NCI-H226 (cell line): ENCODE measurements around the gene DAB1.

Source experiments
- DNase-seq: peaks from one replicate; pipeline ENCODE4 v3.0.0-alpha.2; 2015

The DAB1 gene

DNA sequence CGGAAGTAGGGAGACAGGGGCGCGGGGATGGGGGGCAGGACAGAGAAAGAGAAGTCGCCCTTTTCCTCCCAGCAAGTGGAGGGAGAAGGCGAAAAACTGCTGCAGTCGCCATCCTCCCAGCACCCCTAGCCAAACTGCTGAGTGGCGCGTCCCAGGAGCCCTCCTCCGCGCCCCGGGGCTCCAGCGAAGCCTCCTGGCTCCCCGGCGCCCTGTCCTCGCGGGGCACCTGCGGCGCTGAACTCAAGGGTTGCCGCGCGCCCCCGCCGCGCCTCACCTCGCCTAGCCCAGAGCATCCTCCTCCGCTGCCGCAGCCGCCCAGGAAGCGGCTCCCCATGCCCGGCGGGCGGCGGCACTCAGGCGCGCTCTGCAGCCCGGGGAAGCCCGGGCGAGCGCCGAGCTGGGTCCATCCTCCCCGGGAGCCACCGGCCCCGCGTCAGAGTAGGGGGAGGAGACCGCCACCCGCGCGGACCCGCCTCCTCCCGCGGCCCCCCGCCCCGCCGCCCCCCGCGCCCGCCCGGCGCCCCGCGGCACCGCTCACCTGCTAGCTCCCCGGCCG, at the start of gene DAB1:
TSS of gene DAB1 (minus strand) at position 405 of the 556 bp plus-strand sequence. CDS start 133,030 bp downstream, outside the sequence.
- no peak for DNase-seq

DNA sequence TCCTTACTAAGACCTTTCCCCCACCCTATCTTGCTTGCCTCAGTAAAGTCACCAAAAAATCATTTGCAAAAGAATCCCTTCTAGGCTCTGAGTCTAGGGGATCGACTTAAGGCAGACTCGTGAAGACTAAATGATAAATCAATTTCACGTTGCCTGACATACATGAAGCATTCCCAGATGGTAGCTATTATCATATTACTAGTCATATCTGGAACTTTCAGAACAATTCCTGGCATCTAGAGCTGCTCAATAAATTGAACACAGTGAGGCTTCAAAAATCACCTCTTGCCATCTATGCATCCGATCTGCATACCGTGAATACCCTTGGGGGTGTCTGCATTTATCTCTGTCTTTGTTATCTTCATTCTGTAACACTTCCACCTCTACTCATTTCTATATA, 49.6 kb upstream of the DAB1 start:
- DNase-seq = no peak

DNA sequence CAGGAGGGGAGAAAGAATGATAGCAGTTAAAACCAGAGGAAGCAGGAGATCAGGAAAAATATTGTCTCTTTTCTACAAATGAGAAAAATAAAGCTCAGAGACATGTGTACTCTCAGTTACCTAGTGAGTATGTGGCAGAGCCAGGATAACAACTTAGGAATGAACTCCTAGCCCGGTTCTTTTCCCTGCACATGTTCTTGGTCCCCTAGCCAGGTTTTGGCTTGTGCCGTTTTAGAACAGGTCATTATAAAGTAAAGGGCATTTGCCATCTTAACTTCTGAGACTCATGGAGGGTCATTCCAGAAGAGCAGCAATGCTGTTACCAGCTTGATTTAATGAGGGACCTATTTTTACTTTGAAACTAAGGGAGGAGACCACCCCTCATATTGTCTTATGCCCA, 48.1 kb upstream of the DAB1 start:
- no peak for DNase-seq

DNA sequence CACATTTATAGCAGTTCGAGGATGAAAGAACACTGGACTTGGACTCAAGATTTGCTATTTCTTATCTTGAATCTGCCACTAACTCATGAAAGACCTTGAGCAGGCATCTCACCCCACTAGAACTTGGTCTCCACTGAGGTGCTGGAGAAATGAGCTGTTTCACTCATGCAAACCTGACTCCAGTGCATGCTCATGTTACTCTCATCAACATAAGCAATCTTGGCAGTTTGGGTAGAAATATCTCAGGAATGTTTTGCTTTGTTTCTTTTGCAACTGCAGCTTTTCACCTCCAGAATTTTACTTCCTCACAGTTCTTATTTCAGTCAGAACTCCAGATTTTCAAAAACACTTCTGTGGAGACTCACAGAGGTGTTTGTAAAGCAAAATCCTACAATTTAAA, 46.2 kb upstream of the DAB1 start:
- DNase-seq = peak; percentile 55

DNA sequence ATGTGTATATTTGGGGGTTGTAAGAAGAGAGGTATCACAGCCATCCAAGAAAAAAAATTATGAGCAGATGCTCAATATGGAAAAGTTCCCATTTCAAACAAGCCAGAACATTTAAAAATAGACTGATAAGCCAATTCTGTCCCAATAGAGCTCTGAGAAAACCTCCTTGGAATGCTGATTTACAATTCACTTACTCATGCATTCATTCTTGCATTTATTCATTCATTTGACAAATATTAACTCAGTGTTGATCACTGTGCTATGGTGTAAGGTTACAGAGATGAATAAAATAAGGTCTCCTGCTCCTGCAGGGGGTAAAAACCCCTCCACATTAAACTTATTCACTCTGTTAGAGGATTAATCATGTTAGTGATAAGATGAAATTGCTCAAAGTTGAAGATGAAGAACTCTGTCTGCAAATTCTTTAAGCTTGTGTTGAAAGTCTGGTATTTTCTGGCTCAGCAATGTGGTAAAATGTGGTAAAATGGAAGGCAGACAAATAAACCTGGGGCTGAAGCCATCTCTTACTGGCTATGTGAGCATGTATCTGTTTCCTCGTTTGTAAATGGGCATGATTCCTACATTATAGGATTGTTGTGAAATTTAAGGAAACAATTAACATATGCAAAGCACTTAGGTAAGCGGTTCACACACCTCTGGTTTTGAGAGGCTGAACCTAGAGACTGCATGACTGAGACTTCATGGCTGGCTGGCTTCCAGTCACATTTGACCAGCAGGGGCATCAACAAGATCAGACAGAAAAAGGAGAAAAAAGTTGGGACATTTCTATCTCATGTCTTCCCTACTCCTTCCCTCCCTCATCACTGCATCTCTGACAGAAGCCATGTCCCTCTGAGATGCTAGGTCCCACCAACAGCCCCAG, 45.0 kb upstream of the DAB1 start:
- peak; percentile 61 for DNase-seq

DNA sequence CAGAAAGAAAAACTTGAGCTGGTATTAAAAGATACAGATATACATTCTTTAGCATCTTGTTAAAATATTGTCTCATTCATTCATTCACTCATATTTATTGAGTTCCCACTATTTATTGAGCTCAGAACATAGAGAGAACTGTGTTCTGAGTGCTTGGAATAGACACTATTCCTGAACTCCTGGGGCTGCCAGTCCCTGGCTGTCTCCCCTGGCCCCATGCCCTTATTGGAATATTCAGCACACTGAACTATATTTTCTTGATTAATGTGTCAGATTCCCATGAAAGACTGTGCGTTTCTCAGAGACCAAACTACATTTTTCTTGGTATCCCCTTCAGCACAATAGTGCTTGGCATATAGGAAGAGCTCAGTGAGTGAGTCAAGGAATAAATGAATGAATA, 44.0 kb upstream of the DAB1 start:
- DNase-seq = no peak

DNA sequence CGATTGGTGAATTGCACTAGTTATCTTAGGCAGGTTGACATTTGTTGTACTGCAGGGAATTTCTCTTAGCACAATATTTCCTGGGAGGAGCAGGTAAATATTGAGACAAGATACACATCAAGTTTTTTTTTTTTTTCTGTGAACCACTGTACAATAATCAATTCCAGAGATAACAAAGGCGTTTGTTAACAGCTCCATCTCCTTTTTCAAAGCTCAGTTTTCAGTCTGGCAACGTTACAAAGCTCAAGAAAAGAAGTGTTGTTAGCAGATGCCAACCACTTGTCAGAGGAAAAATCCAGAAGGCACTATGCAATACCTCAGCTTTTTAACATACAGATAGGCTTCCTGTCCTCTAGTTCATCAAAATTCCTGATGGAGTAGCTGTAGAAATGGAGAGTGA, 40.9 kb upstream of the DAB1 start:
- DNase-seq = peak; percentile 18

DNA sequence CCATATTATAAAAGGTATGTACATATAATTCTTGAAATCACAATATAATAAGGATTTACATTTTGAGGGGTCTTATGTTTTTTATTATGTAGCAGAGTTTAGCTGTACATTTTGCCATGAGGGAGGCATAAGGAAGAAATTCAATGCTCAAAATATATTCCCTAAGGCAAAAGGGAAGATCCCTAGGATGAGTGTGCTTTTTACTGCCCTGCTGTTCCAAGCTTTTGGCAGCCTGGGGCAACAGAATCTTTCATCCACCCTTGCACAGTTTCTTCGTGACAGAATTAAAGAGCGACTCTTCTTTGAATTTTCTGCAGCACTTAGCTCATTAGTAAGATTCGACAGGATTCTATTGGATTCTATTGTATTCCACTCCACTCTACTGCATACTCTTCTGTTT, 39.5 kb upstream of the DAB1 start:
- no peak for DNase-seq

DNA sequence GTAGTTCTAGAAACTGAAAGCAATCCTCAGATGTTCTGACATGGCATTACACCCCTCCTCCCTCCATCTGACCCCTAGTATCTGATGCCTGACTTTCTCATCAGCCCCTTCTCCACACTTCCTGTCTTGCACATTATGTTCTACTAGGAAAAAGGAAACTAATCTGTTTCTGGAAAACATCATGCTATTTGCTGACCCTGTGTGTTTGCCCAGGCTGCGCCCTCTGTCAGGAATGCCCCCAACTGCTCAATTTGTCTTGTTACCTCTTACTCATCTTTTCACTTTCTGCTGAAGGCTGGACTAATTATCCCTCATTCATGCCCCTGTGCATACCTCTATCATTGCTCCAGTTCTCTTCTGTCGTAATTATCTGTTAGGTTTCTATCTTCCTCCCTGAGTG, 37.5 kb upstream of the DAB1 start:
- DNase-seq = no peak

DNA sequence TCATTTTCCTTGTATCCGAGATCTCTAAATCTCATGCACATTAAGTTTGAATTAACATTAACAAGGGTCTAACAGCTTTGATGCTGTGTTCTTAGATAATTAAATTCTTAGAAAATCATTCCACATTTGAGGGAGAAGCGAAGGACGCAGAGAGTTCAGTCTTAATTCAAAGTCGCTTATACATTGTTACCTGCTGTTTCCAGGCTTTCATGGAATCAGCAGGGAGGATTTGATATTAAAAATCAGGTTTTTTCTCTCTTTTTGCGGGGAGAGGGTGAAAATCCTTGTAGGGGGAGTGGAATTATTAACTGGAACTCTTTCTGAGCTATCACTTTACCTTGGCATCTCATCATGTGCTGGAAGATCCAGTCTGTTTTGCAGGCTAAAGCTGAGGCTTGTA, 27.7 kb upstream of the DAB1 start:
- DNase-seq = no peak

DNA sequence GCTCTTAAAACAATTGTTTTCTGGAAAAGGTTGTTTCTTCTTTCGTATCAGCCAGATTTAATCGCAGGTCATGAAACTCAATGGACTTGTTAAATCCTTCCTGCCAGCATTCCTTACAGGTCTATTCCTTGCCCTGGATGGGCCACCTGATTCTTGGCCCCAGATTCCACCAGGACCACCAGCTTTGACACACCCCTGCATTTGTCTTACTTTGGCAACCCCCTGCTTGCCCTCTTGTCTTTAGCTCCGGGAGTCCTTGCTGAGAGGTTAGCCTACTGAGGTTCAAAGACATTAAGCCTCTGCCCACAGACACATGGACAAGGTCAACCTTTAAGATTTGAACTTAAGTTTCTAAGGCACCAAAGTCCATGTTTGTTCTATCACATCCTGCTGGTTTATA, 27.1 kb upstream of the DAB1 start:
- DNase-seq = no peak

DNA sequence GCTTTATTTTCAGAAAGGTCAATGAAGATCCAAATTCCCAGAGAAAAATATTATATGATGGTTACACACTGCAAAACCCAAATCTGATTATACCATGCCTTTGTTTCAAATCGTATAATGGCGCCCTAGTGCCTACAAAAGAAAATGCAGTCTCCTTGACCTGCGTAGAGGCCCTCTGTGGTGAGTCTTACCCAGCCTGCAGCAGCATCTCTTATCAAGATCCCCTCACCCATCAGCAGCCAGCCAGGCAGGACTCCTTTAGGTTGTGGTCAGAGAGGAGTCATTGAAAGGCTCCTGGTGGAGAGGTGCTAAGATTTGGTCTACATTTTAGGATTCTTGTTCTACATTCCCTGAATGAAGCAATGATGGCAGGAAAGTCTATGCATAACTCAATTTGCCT, 23.7 kb upstream of the DAB1 start:
- no peak for DNase-seq

DNA sequence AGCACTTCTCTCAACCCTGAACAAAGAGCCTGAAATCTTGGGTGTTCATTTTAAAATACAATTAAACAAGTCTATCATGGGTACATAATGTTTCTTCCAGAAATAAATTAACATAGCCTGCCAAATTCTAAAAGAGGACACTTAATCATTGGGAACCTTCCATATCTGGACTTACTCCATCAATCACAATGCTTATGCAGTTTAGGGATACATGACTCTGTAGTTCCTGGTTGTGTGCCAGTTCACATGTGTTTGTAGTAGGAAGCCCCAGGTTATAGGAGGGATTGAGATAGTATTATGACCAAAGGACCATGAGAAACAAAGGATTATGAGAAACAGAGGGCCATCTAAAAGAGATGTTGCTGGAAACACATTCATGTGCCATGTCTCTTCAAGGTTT, 19.1 kb upstream of the DAB1 start:
- DNase-seq = no peak

DNA sequence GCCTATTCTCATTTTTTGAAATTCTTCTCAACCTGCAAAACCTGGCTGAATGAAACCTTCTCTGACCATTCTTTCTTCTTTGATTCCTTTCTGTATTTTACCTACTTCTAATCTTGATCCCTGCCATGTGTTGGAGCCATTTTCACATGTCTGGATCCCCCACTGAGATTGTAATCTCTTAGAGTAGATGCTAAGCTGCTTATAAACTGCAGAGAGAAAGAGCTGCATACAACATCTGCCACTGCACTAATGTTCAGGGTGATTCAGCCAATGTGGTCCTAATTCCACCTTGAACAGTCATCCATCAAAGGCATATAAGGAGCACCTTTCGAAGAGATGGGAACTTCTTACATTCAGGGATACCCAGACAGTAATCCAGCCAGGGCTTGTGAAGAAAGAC, 16.2 kb upstream of the DAB1 start:
- DNase-seq = no peak

DNA sequence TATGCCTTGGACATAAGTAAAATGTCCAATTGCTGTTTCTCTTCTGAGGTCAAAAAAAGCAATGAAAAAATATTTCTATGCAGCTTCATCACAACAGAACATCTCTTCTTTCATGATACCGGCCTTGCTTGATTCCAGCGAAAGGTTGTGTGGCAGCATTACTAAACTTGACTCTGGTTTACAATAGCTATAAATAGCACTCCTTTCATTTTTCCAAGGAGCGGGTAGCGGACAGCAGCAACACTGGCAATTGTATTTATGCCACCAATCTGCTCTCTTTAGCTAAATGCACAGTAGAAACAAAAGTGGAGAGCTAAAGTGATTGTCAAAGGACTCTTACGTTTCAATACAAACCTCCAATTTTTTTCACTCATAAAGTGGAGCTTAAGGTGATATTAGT, 7.5 kb upstream of the DAB1 start:
- DNase-seq = no peak

DNA sequence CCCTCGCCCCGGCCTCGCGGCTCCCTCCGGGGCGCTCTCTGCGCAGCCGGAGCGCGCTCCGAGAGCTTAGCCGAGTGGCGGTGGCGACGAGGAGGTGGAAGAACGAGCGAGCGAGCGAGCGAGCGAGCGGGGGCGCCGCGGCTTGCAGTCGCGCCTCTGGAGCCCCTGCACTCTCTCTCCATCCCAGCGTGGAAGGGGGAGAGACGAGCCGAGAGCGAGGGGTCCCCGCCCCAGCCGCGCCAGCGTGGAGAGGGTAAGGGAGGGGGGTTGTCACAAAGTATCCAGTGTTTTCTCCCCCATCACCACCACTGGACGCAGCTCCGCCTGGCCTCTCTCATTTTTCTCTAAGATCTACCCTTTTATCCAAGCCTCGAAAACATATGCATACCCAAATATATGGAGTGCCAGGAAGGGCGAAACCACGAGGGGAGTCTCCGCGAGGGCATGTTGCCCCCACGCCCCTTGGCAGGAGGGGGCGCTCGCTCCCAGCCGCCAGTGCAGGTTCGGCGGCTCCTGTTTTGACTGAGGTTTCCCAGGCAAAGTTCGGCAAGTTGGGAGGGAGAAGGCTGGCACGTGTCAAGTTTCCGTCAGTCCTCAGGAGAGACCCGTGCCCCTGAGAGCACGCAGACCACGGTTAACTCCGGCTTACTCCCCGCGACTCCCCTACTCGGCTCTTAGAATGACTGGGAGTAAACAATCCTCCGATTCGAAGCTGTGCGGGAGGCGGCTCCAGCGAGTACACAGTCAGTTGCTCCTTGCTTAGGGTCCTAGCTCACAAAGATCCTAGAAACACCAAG, 569 bp upstream of the DAB1 start:
- DNase-seq = no peak

DNA sequence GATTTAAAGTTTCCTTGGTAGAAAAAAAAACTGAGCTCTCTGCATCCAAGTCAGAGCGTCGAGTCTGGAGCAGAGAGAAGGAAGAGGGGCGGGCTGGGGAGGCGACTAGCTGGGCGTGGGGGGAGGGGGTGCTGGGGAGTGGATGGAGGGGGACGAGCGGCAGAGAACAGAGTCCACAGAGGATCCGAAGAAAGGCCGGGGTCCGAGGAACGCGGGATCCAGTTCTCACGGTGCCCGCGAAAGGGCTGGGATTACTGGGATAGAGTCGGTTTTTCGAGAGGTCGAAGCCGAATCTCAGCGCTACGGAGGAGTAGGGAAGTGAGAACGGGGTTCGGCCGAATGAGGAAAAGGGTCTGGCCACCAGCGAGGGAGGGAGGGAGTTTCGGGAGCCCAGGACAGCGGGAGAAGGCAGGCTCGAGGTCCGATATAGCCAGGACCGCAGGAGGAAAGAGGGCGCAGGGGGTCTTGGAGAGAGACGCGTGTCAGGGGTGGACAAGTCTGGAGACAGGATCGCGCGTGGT, 665 bp downstream of the DAB1 start:
- DNase-seq = no peak

DNA sequence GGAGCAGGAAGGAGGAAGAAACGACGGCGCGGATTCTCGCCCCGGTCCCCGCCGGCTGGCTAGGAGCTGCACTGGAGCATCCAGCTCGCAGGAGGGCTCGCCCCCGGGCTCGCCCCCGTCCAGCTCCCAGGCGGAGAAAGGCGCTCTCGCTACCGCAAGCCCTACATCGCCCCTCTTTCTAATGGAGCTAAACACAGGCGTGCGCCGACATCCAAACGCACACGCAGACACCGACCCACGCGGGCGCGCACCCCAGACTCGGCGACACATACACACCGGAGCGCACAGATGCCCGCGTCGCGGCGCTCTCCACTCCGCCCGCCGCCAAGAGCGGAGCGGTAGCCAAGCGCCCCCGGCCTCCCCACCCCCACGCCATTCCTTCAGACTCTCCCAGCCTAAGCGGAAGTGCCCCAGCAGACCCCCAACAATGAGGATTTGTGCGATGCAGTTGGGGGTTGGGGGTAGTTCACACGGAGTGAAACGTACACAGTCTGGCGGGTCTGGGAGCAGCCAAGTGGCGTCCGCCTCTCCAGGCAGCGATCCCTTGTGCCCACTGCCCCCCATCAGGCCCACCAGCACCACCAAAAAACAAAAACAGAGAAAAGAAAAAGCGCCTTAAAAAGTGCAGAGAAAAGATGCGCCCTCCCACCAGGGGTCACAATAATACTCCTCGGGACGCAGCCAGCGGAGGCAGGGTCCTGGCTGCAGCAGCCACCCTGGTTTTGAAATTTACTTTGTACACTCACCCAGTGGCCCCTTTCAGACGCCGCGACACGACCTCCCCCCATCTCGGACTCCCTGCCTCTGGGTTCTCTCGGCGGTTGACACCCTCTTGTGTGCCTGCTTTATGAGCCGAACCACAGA, 1.4 kb downstream of the DAB1 start:
- DNase-seq = no peak

DNA sequence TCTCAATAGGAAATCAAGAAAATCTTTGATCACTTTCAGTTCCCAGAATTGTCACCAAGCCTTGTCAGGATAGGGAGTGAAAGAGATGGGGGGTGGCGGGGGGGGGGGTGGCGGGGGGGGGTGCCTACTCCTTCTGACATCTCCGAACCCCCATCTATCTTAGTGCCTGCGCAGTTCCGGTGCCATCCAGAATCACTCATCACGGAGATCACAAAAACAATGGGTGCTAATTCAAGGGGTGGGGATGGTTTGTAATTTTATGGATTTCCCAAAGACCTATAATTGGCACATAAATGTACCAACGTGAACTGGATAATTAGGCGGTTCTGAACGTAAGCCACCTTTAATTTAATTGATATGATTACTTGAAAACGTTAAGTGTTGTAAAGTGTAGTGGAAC, 2.1 kb downstream of the DAB1 start:
- no peak for DNase-seq

DNA sequence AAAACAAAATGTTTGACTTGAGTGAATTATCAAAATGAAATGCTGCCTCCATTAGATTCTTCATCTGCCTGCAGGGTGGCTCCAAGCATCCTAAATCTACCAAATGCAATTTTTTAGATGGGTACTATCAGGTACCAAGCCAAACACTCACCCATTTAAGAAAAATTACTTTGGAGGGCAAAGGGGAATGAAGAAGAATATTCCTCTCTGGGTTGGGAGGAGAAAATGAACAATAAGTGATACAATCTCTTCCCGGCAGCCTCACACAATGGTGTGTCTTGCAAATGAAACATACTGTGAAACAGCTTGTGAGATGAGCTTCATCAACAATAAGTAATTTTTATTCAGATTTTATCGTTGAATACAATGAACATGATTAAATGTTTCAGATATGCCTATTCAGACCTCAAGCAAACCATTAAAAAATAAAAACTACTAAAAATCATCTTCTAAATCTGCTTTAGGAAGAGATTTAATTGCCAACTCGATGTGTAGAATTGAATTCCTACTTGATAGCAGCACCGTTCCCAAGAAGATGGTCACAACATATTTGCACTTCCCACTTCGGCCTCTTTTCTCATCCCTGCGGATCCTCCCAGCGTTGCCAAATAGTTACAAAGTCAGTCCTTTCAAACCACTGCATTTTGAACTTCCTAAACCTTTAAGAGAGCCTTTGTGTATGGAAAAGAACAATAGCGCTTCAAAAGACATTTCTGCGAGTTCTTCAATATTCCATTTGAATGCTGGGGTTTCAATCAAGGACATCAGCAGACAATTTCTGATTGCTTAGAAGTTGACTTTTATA, 2.7 kb downstream of the DAB1 start:
- no peak for DNase-seq

DNA sequence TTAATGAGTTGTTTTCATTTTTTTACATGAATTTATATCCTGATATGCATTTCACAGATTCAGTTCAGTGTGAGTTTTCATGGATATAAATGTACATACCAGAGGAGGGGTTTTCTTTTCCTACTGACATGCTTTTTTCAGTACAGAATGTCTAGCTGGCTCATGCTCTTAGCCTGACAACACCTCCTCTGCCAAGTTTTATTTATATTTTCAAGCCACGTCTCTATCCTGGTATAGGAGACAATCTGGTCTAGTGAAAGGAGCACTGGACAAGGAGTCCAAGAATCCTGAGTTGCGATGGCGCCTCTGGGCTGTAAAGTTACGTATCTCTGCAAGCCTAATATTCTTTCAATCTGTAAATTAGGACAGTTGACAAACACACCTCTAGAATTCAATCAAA, 4.9 kb downstream of the DAB1 start:
- DNase-seq = no peak

DNA sequence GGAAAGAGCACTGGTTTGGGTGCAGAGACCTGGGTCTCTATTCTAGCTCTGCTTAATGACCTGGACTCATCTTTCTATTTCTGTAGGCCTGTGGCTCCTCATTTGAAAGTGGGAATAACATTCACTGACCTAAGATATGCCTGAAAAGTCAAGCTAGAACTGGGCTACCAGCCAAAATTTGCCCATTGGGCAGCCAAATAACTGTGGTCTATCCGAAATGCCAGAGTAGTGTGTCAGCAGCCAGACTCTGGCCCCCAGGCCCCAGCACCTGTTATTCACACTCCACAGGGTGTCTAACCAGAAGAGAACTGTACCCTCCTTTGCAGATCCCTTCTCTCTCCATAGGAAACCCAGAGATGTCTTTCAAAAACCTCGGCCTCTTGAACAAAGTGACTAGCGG, 12.6 kb downstream of the DAB1 start:
- DNase-seq = peak; percentile 73
